ENCODE measurements around the gene MPC2. TPM values are rescaled to one million over a fixed set of nuclear protein-coding genes. Genes with fewer than 3 reads are reported as not detected.

The MPC2 gene
- total RNA-seq, 2 donors from 2014 or later, result 78.9 to 169 TPM

DNA sequence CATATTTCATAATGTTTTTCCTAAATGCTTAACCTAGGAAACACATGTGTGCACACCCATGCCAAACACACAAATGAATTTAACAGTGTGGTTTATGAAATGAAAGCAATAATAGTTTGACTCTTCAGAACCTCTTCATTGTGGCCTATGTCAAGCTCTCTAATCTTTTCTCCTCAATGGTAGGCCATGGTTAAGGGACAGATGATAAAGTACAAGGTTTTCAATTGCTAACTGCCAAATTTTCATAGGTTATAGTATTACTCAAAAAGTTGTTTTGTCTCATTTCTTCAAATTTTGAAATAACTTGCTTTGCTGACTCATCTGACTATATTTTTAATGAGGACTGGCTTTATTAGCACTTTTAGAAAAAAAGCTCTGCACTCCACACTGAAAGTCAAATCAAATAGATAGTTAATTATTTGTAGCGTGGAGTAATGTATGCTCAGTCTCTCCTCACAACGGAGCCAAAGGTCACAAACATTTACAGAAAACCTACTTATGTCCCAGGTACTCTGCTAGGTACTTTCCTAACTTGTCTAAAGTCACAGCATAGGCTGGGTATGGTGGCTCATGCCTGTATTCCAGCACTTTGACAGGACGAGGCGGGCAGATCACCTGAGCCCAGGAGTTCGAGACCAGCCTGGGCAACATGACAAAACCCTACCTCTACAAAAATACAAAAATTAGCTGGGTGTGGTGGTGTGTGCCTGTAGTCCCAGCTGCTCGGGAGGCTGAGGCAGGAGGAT, 19.9 kb downstream of the MPC2 start:
- peak overlapping the region in 1 of 2 donors; percentile 5 for H3K27ac ChIP-seq
- peaks cover 4% of the 10 kb centered on the region for H3K4me1 ChIP-seq (replicated peaks)
- TF ChIP-seq POLR2AphosphoS5 (IDR thresholded peaks at IDR 0.05), result no peak
- no peak for TF ChIP-seq POLR2A (IDR thresholded peaks at IDR 0.05)
- TF ChIP-seq, protein P1, sequence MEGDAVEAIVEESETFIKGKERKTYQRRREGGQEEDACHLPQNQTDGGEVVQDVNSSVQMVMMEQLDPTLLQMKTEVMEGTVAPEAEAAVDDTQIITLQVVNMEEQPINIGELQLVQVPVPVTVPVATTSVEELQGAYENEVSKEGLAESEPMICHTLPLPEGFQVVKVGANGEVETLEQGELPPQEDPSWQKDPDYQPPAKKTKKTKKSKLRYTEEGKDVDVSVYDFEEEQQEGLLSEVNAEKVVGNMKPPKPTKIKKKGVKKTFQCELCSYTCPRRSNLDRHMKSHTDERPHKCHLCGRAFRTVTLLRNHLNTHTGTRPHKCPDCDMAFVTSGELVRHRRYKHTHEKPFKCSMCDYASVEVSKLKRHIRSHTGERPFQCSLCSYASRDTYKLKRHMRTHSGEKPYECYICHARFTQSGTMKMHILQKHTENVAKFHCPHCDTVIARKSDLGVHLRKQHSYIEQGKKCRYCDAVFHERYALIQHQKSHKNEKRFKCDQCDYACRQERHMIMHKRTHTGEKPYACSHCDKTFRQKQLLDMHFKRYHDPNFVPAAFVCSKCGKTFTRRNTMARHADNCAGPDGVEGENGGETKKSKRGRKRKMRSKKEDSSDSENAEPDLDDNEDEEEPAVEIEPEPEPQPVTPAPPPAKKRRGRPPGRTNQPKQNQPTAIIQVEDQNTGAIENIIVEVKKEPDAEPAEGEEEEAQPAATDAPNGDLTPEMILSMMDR (IDR thresholded peaks at IDR 0.05), result no peak
- intact Hi-C loops (cut with DNase I), result no loop called here
- H3K36me3 ChIP-seq, result no peaks in the 10 kb centered on the region
- H3K9me3 ChIP-seq, result no peaks in the 10 kb centered on the region
- H3K4me3 ChIP-seq, result no peak overlapping the region
- no peaks in the 10 kb centered on the region for H3K27me3 ChIP-seq (replicated peaks; ENCODE audit: insufficient read depth)
- WGBS, result 91% methylated on average over 6 of the region's 6 CpGs
- DNase-seq (ENCODE audit: low spot score), result no peak

DNA sequence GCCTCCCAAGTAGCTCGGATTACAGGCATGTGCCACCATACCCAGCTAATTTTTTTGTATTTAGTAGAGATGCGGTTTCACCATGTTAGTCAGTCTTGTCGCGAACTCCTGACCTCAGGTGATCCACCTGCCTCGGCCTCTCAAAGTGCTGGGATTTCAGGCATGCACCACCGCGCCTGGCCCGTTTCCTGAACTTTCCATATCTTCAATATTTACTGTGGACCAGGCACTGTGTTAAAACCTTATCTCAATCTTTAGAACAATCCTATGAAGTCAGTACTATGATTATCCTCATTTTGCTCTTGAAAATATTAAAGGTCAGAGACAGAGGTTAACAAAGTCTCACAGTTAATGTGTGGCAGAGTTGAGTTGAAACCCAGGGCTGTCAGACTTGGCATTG, 21.3 kb downstream of the MPC2 start:
- Histone ChIP-seq H3K4me3 (no peak overlapping the region), H3K36me3 (no peaks in the 10 kb centered on the region), H3K4me1 (replicated peaks) (peaks cover 7% of the 10 kb centered on the region), H3K27ac (peak overlapping the region in 1 of 2 donors; percentile 73), H3K9me3 (no peaks in the 10 kb centered on the region), H3K27me3 (replicated peaks; ENCODE audit: insufficient read depth) (no peaks in the 10 kb centered on the region)
- 94% methylated on average over 8 of the region's 8 CpGs for WGBS
- intact Hi-C loops (cut with DNase I), result no loop called here
- no peak for TF ChIP-seq POLR2A (IDR thresholded peaks at IDR 0.05)
- no peak for TF ChIP-seq POLR2AphosphoS5 (IDR thresholded peaks at IDR 0.05)
- TF ChIP-seq, protein P1 (IDR thresholded peaks at IDR 0.05), result no peak
- DNase-seq (ENCODE audit: low spot score), result no peak

DNA sequence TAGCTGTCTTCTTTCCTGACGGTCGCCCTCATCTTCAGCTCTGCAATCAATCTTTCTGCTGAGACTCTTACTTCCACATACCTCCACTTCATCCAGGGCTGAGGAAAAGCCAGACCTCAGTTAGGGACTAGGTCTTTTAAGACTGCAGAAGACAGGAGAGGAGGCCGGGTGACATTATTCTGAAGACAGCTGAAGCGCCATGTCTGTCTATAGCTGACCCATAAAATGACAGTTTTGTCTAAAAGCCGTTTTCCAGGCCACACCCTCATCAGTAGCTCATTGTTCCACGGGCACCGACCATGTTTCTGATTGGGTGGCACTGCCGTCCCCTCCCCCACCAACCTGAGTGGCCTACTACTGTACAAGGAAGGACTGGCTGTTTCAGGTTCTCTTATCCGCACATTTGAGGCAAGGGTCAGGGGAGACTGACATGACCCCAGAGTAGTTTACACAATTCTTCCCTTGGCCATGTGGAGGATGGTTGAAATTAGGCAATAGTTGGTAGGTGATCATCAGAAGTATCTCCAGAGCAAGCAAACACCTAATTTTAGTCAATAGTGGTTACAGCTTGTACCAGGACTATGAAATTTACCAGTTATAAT, 22.9 kb downstream of the MPC2 start, which contains the start of gene ADCY10:
ADCY10 (minus strand) TSS at position 240 of the 602 bp plus-strand sequence. CDS start 8,994 bp downstream, outside the sequence.
- Histone ChIP-seq H3K4me1 (replicated peaks) (peaks cover 3% of the 10 kb centered on the region), H3K4me3 (no peak within 1 kb of the TSS), H3K36me3 (no peaks in the 10 kb centered on the region), H3K9me3 (peaks cover 3% of the 10 kb centered on the region), H3K27me3 (replicated peaks; ENCODE audit: insufficient read depth) (no peaks in the 10 kb centered on the region), H3K27ac (peak within 1 kb of the TSS in 1 of 2 donors; percentile 73)
- intact Hi-C loops (cut with DNase I), result no loop called here
- 92% methylated on average over 9 of the region's 9 CpGs for WGBS
- no peak for DNase-seq (ENCODE audit: low spot score)
- no peak for TF ChIP-seq POLR2AphosphoS5 (IDR thresholded peaks at IDR 0.05)
- TF ChIP-seq POLR2A (IDR thresholded peaks at IDR 0.05), result no peak
- TF ChIP-seq, protein P1 (IDR thresholded peaks at IDR 0.05), result no peak

DNA sequence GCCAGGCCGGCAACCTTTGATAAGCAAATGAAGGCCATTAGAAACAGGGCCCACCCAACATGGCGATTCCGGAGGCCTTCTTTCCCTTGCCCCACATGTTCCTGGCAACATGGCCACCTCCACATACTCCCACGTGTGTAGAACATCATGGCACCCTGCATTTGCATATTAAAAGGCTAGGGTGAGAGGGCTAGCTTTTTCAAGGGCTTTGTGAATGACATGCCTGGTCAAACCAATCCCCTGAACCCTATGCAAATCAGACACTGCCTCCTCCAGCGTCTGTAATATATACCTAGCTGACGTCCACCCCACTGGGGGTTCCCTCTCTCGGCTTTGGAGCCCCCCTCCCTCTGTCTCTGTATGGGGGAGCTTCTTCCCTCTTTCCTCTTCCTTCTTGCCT, 24.6 kb downstream of the MPC2 start:
- DNase-seq (ENCODE audit: low spot score), result no peak
- Histone ChIP-seq H3K27me3 (replicated peaks; ENCODE audit: insufficient read depth) (no peaks in the 10 kb centered on the region), H3K4me3 (no peak overlapping the region), H3K36me3 (no peaks in the 10 kb centered on the region), H3K4me1 (replicated peaks) (peaks cover 3% of the 10 kb centered on the region), H3K27ac (peak overlapping the region in 1 of 2 donors; percentile 73), H3K9me3 (peaks cover 3% of the 10 kb centered on the region)
- WGBS, result 81% methylated on average over 7 of the region's 7 CpGs
- TF ChIP-seq, protein P1 (IDR thresholded peaks at IDR 0.05), result no peak
- TF ChIP-seq POLR2AphosphoS5 (IDR thresholded peaks at IDR 0.05) (no peak), POLR2A (IDR thresholded peaks at IDR 0.05) (no peak)
- intact Hi-C loops (cut with DNase I), result no loop called here
